H1 (cell line): ENCODE results near the gene POP7. TPM values are rescaled to one million over a fixed set of nuclear protein-coding genes. Genes with fewer than 3 reads are reported as not detected.

Experiments used
- CTCF ChIA-PET: fragments of 300-600 bp; sonication (Branson Sonifier 250); formaldehyde crosslinking; loops from one replicate; lab custom pipeline; 2021; ENCODE audit not compliant: partially characterized antibody; lab: Charles Lee
- POLR2A ChIA-PET: fragments of 300-600 bp; sonication (Branson Sonifier 250); formaldehyde crosslinking; loops from one replicate; lab custom pipeline; 2021; ENCODE audit warnings: inconsistent platforms; ENCODE audit not compliant: partially characterized antibody; lab: Charles Lee
- DNase-seq, 2 experiments: peaks; one replicate each; pipeline versions ENCODE4 v3.0.0 to v3.0.0-alpha.2; 2010 to 2022; ENCODE audit warnings: low spot score in 2 of 2, low read depth in 1 of 2, mixed read lengths in 1 of 2
- FAIRE-seq: peaks from 2 replicates; lab custom pipeline; 2011; peaks lifted over from hg19 to GRCh38; lab: Jason Lieb, UNC
- H2AFZ ChIP-seq: 2 replicates; pipeline ENCODE4 v1.8.1; 2012; ENCODE audit warnings: low read length, inconsistent platforms
- H2AK5ac ChIP-seq: 2 replicates; pipeline ENCODE4 v1.6.1; 2013; ENCODE audit warnings: low read depth, low read length
- H2BK120ac ChIP-seq: replicated peaks from 2 replicates; pipeline ENCODE3; 2013; ENCODE audit warnings: low read depth, low read length, inconsistent platforms
- H2BK12ac ChIP-seq: 2 replicates; pipeline ENCODE4 v1.6.1; 2013; ENCODE audit warnings: low read depth, low read length
- H2BK15ac ChIP-seq: 2 replicates; pipeline ENCODE4 v1.6.1; 2013; ENCODE audit warnings: low read length
- H2BK20ac ChIP-seq: 2 replicates; pipeline ENCODE4 v1.6.1; 2013; ENCODE audit warnings: low read length
- H2BK5ac ChIP-seq: 2 replicates; pipeline ENCODE4 v1.6.1; 2013; ENCODE audit warnings: low read depth, low read length
- H3K14ac ChIP-seq: 2 replicates; pipeline ENCODE4 v1.6.1; 2013; ENCODE audit warnings: inconsistent platforms; ENCODE audit not compliant: insufficient read length
- H3K18ac ChIP-seq: 2 replicates; pipeline ENCODE4 v1.6.1; 2013; ENCODE audit warnings: low read length; ENCODE audit errors: extremely low read depth
- H3K23ac ChIP-seq: 2 replicates; pipeline ENCODE4 v1.6.1; 2013; ENCODE audit warnings: inconsistent platforms; ENCODE audit not compliant: insufficient read length
- H3K23me2 ChIP-seq: 2 replicates; pipeline ENCODE4 v1.6.1; 2013; ENCODE audit warnings: low read depth, low read length
- H3K27ac ChIP-seq: 2 replicates; pipeline ENCODE4 v1.6.1; 2011; ENCODE audit warnings: low read depth, low read length, inconsistent platforms
- H3K27me3 ChIP-seq, 4 experiments: replicated peaks in 1 of 4; 1 replicate in 1 of 4; 2 replicates in 3 of 4; pipeline versions ENCODE4 v1.6.1 to v1.8.1; 2011 to 2013; ENCODE audit warnings: low read length in 3 of 4, mild to moderate bottlenecking in 3 of 4, inconsistent platforms in 2 of 4, mixed read lengths in 2 of 4, moderate library complexity in 1 of 4; ENCODE audit not compliant: control insufficient read depth in 3 of 4, insufficient read depth in 3 of 4; ENCODE audit errors: extremely low read depth in 1 of 4
- H3K36me3 ChIP-seq, 4 experiments: 2 replicates each; pipeline versions ENCODE4 v1.6.1 to v1.8.1; 2011 to 2013; ENCODE audit warnings: mild to moderate bottlenecking in 4 of 4, low read length in 3 of 4, moderate library complexity in 2 of 4, control low read depth in 1 of 4, inconsistent platforms in 1 of 4; ENCODE audit not compliant: insufficient read depth in 4 of 4, control insufficient read depth in 2 of 4
- H3K4ac ChIP-seq: replicated peaks from 2 replicates; pipeline ENCODE3; 2013; ENCODE audit warnings: low read length, low read depth, mixed read lengths, inconsistent platforms; ENCODE audit not compliant: insufficient read length
- H3K4me1 ChIP-seq, 4 experiments: replicated peaks in 1 of 4; 1 replicate in 1 of 4; 2 replicates in 3 of 4; pipeline versions ENCODE4 v1.6.1 to v1.8.1; 2011 to 2013; ENCODE audit warnings: low read length in 3 of 4, inconsistent platforms in 2 of 4, mixed read lengths in 1 of 4; ENCODE audit not compliant: insufficient read depth in 4 of 4, control insufficient read depth in 3 of 4
- H3K4me2 ChIP-seq, 2 experiments: 2 replicates each; pipeline versions ENCODE4 v1.6.1 to v1.8.1; 2011 to 2013; ENCODE audit warnings: low read depth in 2 of 2, low read length in 2 of 2, control low read depth in 1 of 2, inconsistent platforms in 1 of 2, mild to moderate bottlenecking in 1 of 2; ENCODE audit not compliant: insufficient read depth in 1 of 2
- H3K4me3 ChIP-seq, 4 experiments: fragments of 200-600, 300-600 bp in 1 of 4; sonication (generic), shearing (Covaris generic), sonication (Bioruptor Twin) in 1 of 4; 2 replicates each; pipeline versions ENCODE4 v1.5.1 to v1.8.1; 2011 to 2016; ENCODE audit warnings: low read length in 4 of 4, low read depth in 3 of 4, control low read depth in 2 of 4, inconsistent platforms in 2 of 4, mild to moderate bottlenecking in 2 of 4, mixed read lengths in 1 of 4, moderate library complexity in 1 of 4; ENCODE audit not compliant: insufficient read depth in 2 of 4; ENCODE audit errors: extremely low read depth in 1 of 4
- H3K56ac ChIP-seq: replicated peaks from 2 replicates; pipeline ENCODE3; 2013; ENCODE audit warnings: low read depth, mild to moderate bottlenecking, mixed read lengths, low read length, inconsistent platforms; ENCODE audit not compliant: insufficient read length
- H3K79me1 ChIP-seq: 2 replicates; pipeline ENCODE4 v1.6.1; 2013; ENCODE audit warnings: low read depth, low read length, control low read depth
- H3K79me2 ChIP-seq, 2 experiments: 2 replicates each; pipeline versions ENCODE4 v1.6.1 to v1.8.1; 2012 to 2013; ENCODE audit warnings: low read length in 2 of 2, mild to moderate bottlenecking in 2 of 2, inconsistent platforms in 1 of 2; ENCODE audit not compliant: insufficient read depth in 2 of 2, control insufficient read depth in 1 of 2
- H3K9ac ChIP-seq, 4 experiments: replicated peaks in 1 of 4; 1 replicate in 1 of 4; 2 replicates in 3 of 4; pipeline versions ENCODE4 v1.6.1 to v1.8.1; 2011 to 2013; ENCODE audit warnings: low read depth in 3 of 4, low read length in 3 of 4, control low read depth in 2 of 4, mild to moderate bottlenecking in 2 of 4, moderate library complexity in 2 of 4, inconsistent platforms in 1 of 4; ENCODE audit errors: extremely low read depth in 1 of 4
- H3K9me3 ChIP-seq, 2 experiments: 2 replicates each; pipeline versions ENCODE4 v1.6.1 to v1.8.1; 2012 to 2013; ENCODE audit warnings: mild to moderate bottlenecking in 2 of 2, moderate library complexity in 2 of 2, control low read depth in 1 of 2, inconsistent platforms in 1 of 2, low read depth in 1 of 2, low read length in 1 of 2, mixed read lengths in 1 of 2; ENCODE audit not compliant: insufficient read depth in 2 of 2
- H4K20me1 ChIP-seq, 2 experiments: replicated peaks in 1 of 2; 2 replicates each; pipeline versions ENCODE3 to v1.8.1; 2011 to 2013; ENCODE audit warnings: inconsistent platforms in 2 of 2, low read length in 2 of 2, mild to moderate bottlenecking in 1 of 2; ENCODE audit not compliant: insufficient read depth in 2 of 2, control insufficient read depth in 1 of 2
- H4K5ac ChIP-seq: 2 replicates; pipeline ENCODE4 v1.6.1; 2013; ENCODE audit warnings: low read length, low read depth, mixed read lengths, inconsistent platforms; ENCODE audit not compliant: insufficient read length
- H4K8ac ChIP-seq: 2 replicates; pipeline ENCODE4 v1.8.0; 2013; ENCODE audit warnings: mild to moderate bottlenecking, moderate library complexity, low read length, inconsistent platforms; ENCODE audit not compliant: insufficient read depth; ENCODE audit errors: extremely low read depth
- H4K91ac ChIP-seq: replicated peaks from 2 replicates; pipeline ENCODE3; 2013; ENCODE audit warnings: low read length, mixed read lengths, inconsistent platforms; ENCODE audit not compliant: insufficient read length
- ASH2L ChIP-seq: fragments of 200-600, 300-600 bp; sonication (generic); IDR thresholded peaks from one replicate; pipeline ENCODE4 v1.7.1; 2017; ENCODE audit warnings: low read length
- CBX5 ChIP-seq: fragments of 300-800, 300-1000 bp; sonication (generic); IDR thresholded peaks from 2 replicates; pipeline ENCODE4 v1.7.1; 2016; ENCODE audit warnings: antibody characterized with exemption, low read length, low read depth
- E2F6 ChIP-seq: IDR thresholded peaks from 2 replicates; pipeline ENCODE4 v1.6.1; 2012; ENCODE audit warnings: inconsistent platforms
- GTF2F1 ChIP-seq: IDR thresholded peaks from 2 replicates; pipeline ENCODE4 v1.6.1; 2012; ENCODE audit warnings: low read depth, low read length, improper control_type of control experiment, borderline replicate concordance
- KDM4A ChIP-seq: IDR thresholded peaks from one replicate; pipeline ENCODE4 v1.7.1; 2012; ENCODE audit warnings: low read depth, mild to moderate bottlenecking, moderate library complexity, low read length, inconsistent platforms; ENCODE audit not compliant: severe bottlenecking
- POLR2A ChIP-seq, 2 experiments: IDR thresholded peaks; 1 replicate in 1 of 2; 2 replicates in 1 of 2; pipeline ENCODE4 v1.6.1; 2011; ENCODE audit warnings: low read depth in 2 of 2, low read length in 2 of 2, mild to moderate bottlenecking in 2 of 2; ENCODE audit errors: control extremely low read depth in 1 of 2
- POLR2AphosphoS5 ChIP-seq: IDR thresholded peaks from 2 replicates; pipeline ENCODE4 v1.6.1; 2011; ENCODE audit warnings: low read depth, low read length
- RNF2 ChIP-seq: fragments of 200-900, 300-1000 bp; sonication (generic); IDR thresholded peaks from 2 replicates; pipeline ENCODE4 v1.7.1; 2016; ENCODE audit warnings: borderline replicate concordance, low read depth, mild to moderate bottlenecking, antibody characterized with exemption, low read length; ENCODE audit not compliant: poor library complexity, severe bottlenecking; ENCODE audit errors: missing control alignments
- RXRA ChIP-seq: IDR thresholded peaks from 2 replicates; pipeline ENCODE4 v1.6.1; 2011; ENCODE audit warnings: low read depth, mild to moderate bottlenecking, low read length, moderate library complexity; ENCODE audit not compliant: insufficient read depth
- SP4 ChIP-seq: IDR thresholded peaks from 2 replicates; pipeline ENCODE4 v1.6.1; 2012; ENCODE audit warnings: low read length, inconsistent platforms
- WGBS, 2 experiments: shearing (Covaris generic) in 1 of 2; methylation state at CpG; one replicate each; pipeline versions ENCODE4 v1.1.6 to v1.1.7; 2013 to 2015; ENCODE audit warnings: low lambda C conversion rate in 2 of 2, mixed read lengths in 2 of 2, inconsistent platforms in 1 of 2, low coverage in 1 of 2, missing lambda C conversion rate in 1 of 2; ENCODE audit not compliant: insufficient replicate concordance in 2 of 2, insufficient coverage in 1 of 2, insufficient read length in 1 of 2; ENCODE audit errors: extremely low coverage in 1 of 2, missing lambda C conversion rate in 1 of 2; 5-methylcytosine and 5-hydroxymethylcytosine counted together
- polyA plus RNA-seq, 7 experiments: library from polyadenylated mRNA; depleted of rRNA in 3 of 7; stranded (reverse) in 5 of 7; unstranded in 2 of 7; fragments of >200 nt in 5 of 7; fragments of 200-250 nt in 2 of 7; gene quantifications; 1 replicate in 5 of 7; 2 replicates in 1 of 7; 4 replicates in 1 of 7; pipeline versions ENCODE4 v1.2.1 to v1.2.3, GENCODE V29; 2011 to 2013; ENCODE audit warnings: missing spikeins in 2 of 7, mixed read lengths in 2 of 7
- total RNA-seq: library from RNA; stranded (reverse); fragmentation: NEBNext Ultra II Directional; extraction: Animal tissue kit (Norgen Biotek cat#: 25700); gene quantifications from 2 replicates; pipeline ENCODE4 v1.2.1, GENCODE V29; 2021

The POP7 gene
- total and polyA plus RNA-seq, 2 of the 8 experiments (the other 6 are each of a cell fraction or from before 2014, with no cell fraction given): 92.5 to 135 TPM

- Histone ChIP-seq H2BK120ac (no peak overlapping the region), H2BK12ac (no peak overlapping the region), H4K91ac (no peak overlapping the region), H2BK15ac (no peak overlapping the region), H4K8ac (0 out of 2 replicates have a peak overlapping the region, but pooled peaks have one; percentile 65), H3K27ac (no peak overlapping the region), H3K4me3 (no peak overlapping the region), H3K18ac (no peak overlapping the region), H3K56ac (no peak overlapping the region), H3K9me3 (no peaks in the 10 kb centered on the region), H3K4me1 (peaks cover 0 to 7% (median 4%) of the 10 kb centered on the region in 4 experiments; a peak in 6 of 7 replicates), H3K79me1 (peaks cover 3% of the 10 kb centered on the region), H2AK5ac (no peak overlapping the region), H3K23ac (no peak overlapping the region), H3K79me2 (no peaks in the 10 kb centered on the region), H2BK20ac (no peak overlapping the region), H3K4ac (no peak overlapping the region), H4K5ac (no peak overlapping the region), H4K20me1 (peaks cover 13 to 33% of the 10 kb centered on the region in 2 experiments), H2AFZ (no peak overlapping the region), H3K36me3 (peaks cover 16 to 67% (median 38%) of the 10 kb centered on the region in 4 experiments; a peak in 7 of 8 replicates), H2BK5ac (peak overlapping the region; percentile 24; the same call in 1 of the 2 replicates), H3K4me2 (no peak overlapping the region), H3K14ac (no peak overlapping the region), H3K27me3 (no peaks in the 10 kb centered on the region), H3K9ac (no peak overlapping the region), H3K23me2 (peaks cover 8% of the 10 kb centered on the region; the same call in 1 of the 2 replicates)
- WGBS, 2 experiments: 94% methylated on average over 34 of the region's 35 CpGs; no CpG with 5 or more reads in 1 of the 2 experiments
- FAIRE-seq (no peak), DNase-seq (peak in 1 of 2 experiments; percentile 59)
- ChIA-PET POLR2A (interaction anchor here (0.6 to 10.3 kb wide), 20 partner anchors 11 to 173 kb away, joined by 3 to 257 read pairs (median 4); partner anchors contain the start of genes ACTL6B, GIGYF1, MOSPD3 and PCOLCE), CTCF (interaction anchor here (1.0 to 20.7 kb wide), 5 partner anchors 14 to 50 kb away, joined by 3 to 254 read pairs (median 12); partner anchors contain the start of genes GIGYF1 and POP7)
- no peak for TF ChIP-seq SP4
- no peak for TF ChIP-seq RXRA
- TF ChIP-seq ASH2L: no peak
- peak; percentile 69; the same call in 1 of the 2 replicates for TF ChIP-seq POLR2AphosphoS5
- no peak for TF ChIP-seq KDM4A
- no peak for TF ChIP-seq RNF2
- no peak for TF ChIP-seq E2F6
- TF ChIP-seq CBX5: no peak
- peak in 1 of 2 experiments; percentile 8; a peak in 1 of 3 replicates for TF ChIP-seq POLR2A (IDR thresholded peaks at IDR 0.05; ENCODE audit: control extremely low read depth in 1 of 2, low read depth in 2 of 2, low read length in 2 of 2)
- no peak for TF ChIP-seq GTF2F1
These were observed 27.5 kb upstream of the POP7 start for GRCh38 chr7:100678291-100678984.
